HG03103 (cell line): Measurements from ENCODE around the gene BEND6.

Source experiments
- ATAC-seq: cut with Tn5 transposase; IDR thresholded peaks from one replicate; pipeline ENCODE4 v1.9.1; 2021; ENCODE audit warnings: low read depth; ENCODE audit not compliant: unreplicated experiment

Gene BEND6

GRCh38 chr6:56938649-56939191 is 16.2 kb upstream of the BEND6 start:
- no peak for ATAC-seq

GRCh38 chr6:56940463-56940862 is 14.4 kb upstream of the BEND6 start:
- no peak for ATAC-seq

- no peak for ATAC-seq
These were observed 13.9 kb upstream of the BEND6 start for GRCh38 chr6:56940977-56941376.

- no peak for ATAC-seq
These were observed 10.2 kb upstream of the BEND6 start for GRCh38 chr6:56944661-56945060.

GRCh38 chr6:56946368-56946767 is 8.5 kb upstream of the BEND6 start:
- no peak for ATAC-seq

- ATAC-seq, result no peak
These were observed 7.0 kb upstream of the BEND6 start for GRCh38 chr6:56947924-56948323.

- no peak for ATAC-seq
These were observed 5.6 kb upstream of the BEND6 start for GRCh38 chr6:56949265-56949664.

- ATAC-seq, result no peak
These were observed 4.9 kb upstream of the BEND6 start for GRCh38 chr6:56949925-56950495.

- ATAC-seq, result no peak
These were observed 3.7 kb upstream of the BEND6 start for GRCh38 chr6:56951049-56951831.

- no peak for ATAC-seq
These were observed 1.1 kb upstream of the BEND6 start for GRCh38 chr6:56953597-56954402.

- peak; percentile 50 for ATAC-seq
These were observed 556 bp downstream of the BEND6 start for GRCh38 chr6:56955171-56956155.

- ATAC-seq, result no peak
These were observed 1.6 kb downstream of the BEND6 start for GRCh38 chr6:56956491-56956890.

- no peak for ATAC-seq
These were observed 2.9 kb downstream of the BEND6 start for GRCh38 chr6:56957856-56958255.

- ATAC-seq, result no peak
These were observed 3.6 kb downstream of the BEND6 start for GRCh38 chr6:56958481-56958880.

GRCh38 chr6:56959094-56959493 is 4.2 kb downstream of the BEND6 start:
- no peak for ATAC-seq

- no peak for ATAC-seq
These were observed 5.0 kb downstream of the BEND6 start for GRCh38 chr6:56959938-56960337.

- no peak for ATAC-seq
These were observed 6.2 kb downstream of the BEND6 start for GRCh38 chr6:56961151-56961550.

GRCh38 chr6:56962441-56962840 is 7.5 kb downstream of the BEND6 start:
- ATAC-seq, result no peak

- no peak for ATAC-seq
These were observed 8.1 kb downstream of the BEND6 start for GRCh38 chr6:56963043-56963442.

GRCh38 chr6:56963793-56964192 is 8.9 kb downstream of the BEND6 start:
- ATAC-seq, result no peak
